AG04450 (cell line): ENCODE results near the gene PHAF1. TPM values are rescaled to one million over a fixed set of nuclear protein-coding genes. Genes with fewer than 3 reads are reported as not detected.

Source experiments
- CTCF ChIA-PET: fragments of 300-600, 350-600 bp; formaldehyde crosslinking; extraction: SDS; loops from one replicate; lab custom pipeline; 2022; ENCODE audit warnings: antibody characterized with exemption, inconsistent platforms; lab: Charles Lee
- POLR2A ChIA-PET: fragments of 350-600 bp; formaldehyde crosslinking; extraction: SDS; loops from one replicate; lab custom pipeline; 2021; ENCODE audit warnings: antibody characterized with exemption, inconsistent platforms; lab: Yijun Ruan, JAX
- DNase-seq: peaks from one replicate; pipeline ENCODE4 v3.0.0-alpha.2; 2011; ENCODE audit warnings: low read depth, low spot score
- H3K27ac ChIP-seq: one replicate; pipeline ENCODE4 v1.5.1; 2012; ENCODE audit warnings: low read depth, low read length, control low read depth
- H3K27me3 ChIP-seq: one replicate; pipeline ENCODE4 v1.6.0; 2012; ENCODE audit warnings: low read length; ENCODE audit not compliant: control insufficient read depth, insufficient read depth
- H3K4me3 ChIP-seq: 2 replicates; pipeline ENCODE4 v1.5.1; 2011; ENCODE audit warnings: mild to moderate bottlenecking, low read depth, low read length, control low read depth
- H3K9me3 ChIP-seq: 2 replicates; pipeline ENCODE4 v1.5.1; 2012; ENCODE audit warnings: low read length; ENCODE audit not compliant: control insufficient read depth, insufficient read depth
- CTCF ChIP-seq: IDR thresholded peaks from 2 replicates; pipeline ENCODE4 v1.5.1; 2011; ENCODE audit warnings: low read depth, low read length, control low read depth, inconsistent platforms
- polyA plus RNA-seq: library from polyadenylated mRNA; depleted of rRNA; stranded (reverse); fragments of >200 nt; gene quantifications from 2 replicates; pipeline ENCODE4 v1.2.3, GENCODE V29; 2011

PHAF1 gene
- polyA plus RNA-seq, 1 experiment, result 26.1 TPM

DNA sequence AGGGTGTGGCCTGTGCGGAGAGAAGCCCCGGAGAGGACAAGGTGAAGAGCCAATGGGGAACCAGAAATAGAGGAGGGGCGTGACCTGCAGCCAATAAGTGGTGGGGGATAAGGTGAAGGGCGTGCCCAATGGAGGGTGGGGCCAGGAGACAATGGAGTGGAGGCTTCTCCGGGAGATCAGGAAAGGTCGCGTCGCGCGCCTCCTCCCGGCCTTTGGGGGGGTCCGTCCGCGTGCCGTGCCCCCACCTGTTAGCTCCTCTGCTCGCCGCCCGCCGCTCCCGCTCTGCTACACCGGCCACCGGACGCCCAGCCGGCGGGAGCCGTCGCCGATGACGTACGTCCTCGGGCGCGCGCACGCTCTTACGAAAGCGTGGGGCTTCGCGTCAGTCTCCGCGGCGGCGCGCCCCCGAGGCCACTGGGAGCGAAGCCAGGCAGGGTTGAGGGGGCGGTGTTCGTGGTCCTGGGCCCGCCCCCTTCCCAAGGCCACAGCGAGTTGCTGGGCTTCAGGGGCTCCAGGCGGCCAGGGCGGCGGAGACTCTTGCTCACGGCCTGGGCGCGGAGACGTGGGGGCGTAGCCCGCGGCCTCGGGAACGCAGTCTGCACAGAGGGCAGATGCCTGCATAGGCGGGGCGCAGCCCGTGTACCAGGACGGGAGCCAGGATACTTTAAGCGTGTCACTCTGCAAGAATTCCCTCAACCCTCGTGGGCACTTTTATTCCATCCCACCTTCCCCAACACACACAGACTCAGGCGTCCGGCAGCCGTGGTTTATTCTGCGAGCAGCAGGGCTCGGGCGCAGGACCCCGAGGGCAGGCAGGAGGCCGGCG lies 74.1 kb downstream of the PHAF1 start, which contains the start of gene MATCAP1:
Gene MATCAP1 (minus strand): TSS at position 337 of the 826 bp plus-strand sequence. CDS start 3,353 bp downstream, outside the sequence.
- POLR2A ChIA-PET, result interaction anchor here (0.6 kb wide), 1 partner anchor 82 kb away, joined by 6 read pairs; no protein-coding TSS in a partner anchor
- peak within 1 kb of the TSS; percentile 88 for H3K27ac ChIP-seq
- CTCF ChIA-PET, result interaction anchor here (0.5 to 2.1 kb wide), 9 partner anchors 11 to 236 kb away, joined by 3 to 16 read pairs (median 4); no protein-coding TSS in a partner anchor
- peak; percentile 90 for DNase-seq
- TF ChIP-seq CTCF, result no peak
- no peaks in the 10 kb centered on the region; the same call in 1 of the 2 replicates for H3K9me3 ChIP-seq
- H3K27me3 ChIP-seq, result no peaks in the 10 kb centered on the region
- peak within 1 kb of the TSS; percentile 71 for H3K4me3 ChIP-seq

DNA sequence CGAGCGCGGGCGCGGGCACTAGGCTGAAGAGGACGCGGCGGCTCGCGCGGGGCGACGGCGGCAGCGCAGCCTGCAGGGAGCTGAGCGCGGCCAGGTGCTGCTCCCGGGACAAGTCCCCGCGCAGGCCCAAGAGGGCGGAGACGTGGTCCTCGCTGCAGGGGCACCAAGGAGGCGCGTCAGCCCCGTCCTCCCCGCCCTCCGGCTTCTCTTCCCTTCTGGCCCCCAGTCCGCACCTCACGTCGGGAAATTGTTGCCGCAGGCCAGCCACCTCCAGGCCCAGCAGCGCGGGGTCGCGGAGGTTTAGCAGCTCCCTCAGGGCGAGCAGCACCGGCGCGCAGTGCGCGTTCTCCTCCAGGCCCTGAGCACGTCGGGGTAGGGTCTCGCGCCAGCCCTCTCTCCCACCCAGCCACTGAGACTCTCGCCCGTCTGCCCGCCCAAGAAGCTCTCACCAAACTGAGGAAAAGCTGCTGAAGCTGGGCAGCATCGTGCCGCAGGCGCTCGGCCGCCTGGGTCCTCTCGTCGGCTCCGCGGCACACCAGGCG lies 74.8 kb downstream of the PHAF1 start:
- Histone ChIP-seq H3K9me3 (no peaks in the 10 kb centered on the region; the same call in 1 of the 2 replicates), H3K4me3 (peak overlapping the region; percentile 71), H3K27me3 (no peaks in the 10 kb centered on the region), H3K27ac (no peak overlapping the region)
- ChIA-PET POLR2A (interaction anchor here (0.9 to 1.2 kb wide), 5 partner anchors 14 to 65 kb away, joined by 3 to 5 read pairs (median 3); partner anchors contain the start of genes B3GNT9, NOL3, SLC9A5 and TMEM208), CTCF (interaction anchor here (0.6 to 1.9 kb wide), 17 partner anchors 9 to 938 kb away, joined by 3 to 18 read pairs (median 5); no protein-coding TSS in a partner anchor)
- TF ChIP-seq CTCF, result no peak
- DNase-seq, result no peak

DNA sequence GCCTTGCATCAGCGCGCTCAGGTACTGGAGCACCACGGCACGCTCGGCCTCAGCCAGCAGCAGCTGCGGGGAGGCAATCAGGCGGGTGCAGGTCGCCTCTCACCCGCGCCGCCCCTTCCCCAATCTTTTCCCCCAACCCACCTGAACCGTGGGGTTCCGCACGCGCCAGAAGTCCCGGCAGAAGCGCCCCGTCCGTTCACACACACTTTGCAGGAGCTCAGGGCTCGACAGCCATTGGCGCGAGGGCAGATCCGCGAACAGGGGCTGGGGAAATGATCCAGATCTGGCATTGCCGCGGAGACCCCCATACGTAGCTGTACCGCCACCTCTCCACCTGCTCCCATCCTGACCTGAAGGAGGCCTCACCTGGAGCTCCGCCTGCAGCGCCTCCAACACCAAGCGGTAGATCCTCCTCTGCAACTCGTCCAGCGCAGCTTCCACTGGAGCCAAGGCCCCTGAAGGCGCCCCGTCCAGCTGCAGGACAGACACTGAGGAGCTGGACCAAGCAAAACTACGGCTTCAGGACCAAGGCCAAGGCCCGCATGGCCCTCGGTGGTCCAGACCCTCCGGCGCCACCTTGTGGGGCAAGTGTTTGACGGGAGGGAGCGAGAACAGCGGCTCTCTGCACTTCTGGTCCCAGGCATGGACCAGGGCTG lies 75.4 kb downstream of the PHAF1 start:
- ChIA-PET POLR2A (interaction anchor here (0.5 to 1.2 kb wide), 9 partner anchors 12 to 79 kb away, joined by 3 to 5 read pairs (median 3); partner anchors contain the start of genes B3GNT9, NOL3, SLC9A5 and TMEM208), CTCF (interaction anchor here (0.6 to 1.9 kb wide), 21 partner anchors 9 to 938 kb away, joined by 3 to 18 read pairs (median 4); no protein-coding TSS in a partner anchor)
- Histone ChIP-seq H3K9me3 (no peaks in the 10 kb centered on the region; the same call in 1 of the 2 replicates), H3K4me3 (no peak overlapping the region), H3K27me3 (no peaks in the 10 kb centered on the region), H3K27ac (no peak overlapping the region)
- peak; percentile 88 for TF ChIP-seq CTCF
- peak; percentile 79 for DNase-seq

DNA sequence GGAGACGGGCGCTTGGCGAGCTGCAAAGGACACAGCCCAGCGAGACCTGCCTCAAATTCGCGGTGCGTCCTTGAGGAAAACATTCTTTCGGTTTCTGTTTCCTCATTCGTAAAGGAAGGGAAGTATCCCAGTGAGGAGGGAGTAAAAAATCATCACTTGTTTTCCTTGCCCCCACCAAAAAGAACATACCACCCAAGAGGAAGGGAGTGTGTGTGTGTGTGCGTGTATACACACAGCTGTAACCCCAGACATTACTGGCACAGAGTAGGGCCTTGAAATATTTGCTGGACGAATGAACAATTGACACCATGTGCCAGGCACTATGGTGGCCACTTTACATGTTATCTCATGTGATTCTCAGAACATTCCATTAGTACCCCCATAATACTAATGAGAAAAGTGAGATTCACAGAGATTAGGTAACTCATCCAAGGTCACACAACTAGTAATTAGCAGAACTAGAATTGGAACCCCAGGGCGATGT lies 76.0 kb downstream of the PHAF1 start:
- POLR2A ChIA-PET, result interaction anchor here (0.5 to 1.2 kb wide), 8 partner anchors 13 to 78 kb away, joined by 3 to 5 read pairs (median 3); partner anchors contain the start of genes B3GNT9, NOL3 and SLC9A5
- 0 out of 2 replicates have a peak overlapping the region, but pooled peaks have one; percentile 18 for H3K4me3 ChIP-seq
- DNase-seq, result no peak

More for the DNA sequence above, 76.0 kb downstream of the PHAF1 start:
- CTCF ChIA-PET, result interaction anchor here (0.7 to 1.9 kb wide), 14 partner anchors 10 to 232 kb away, joined by 3 to 18 read pairs (median 6); no protein-coding TSS in a partner anchor
- Histone ChIP-seq H3K9me3 (no peaks in the 10 kb centered on the region; the same call in 1 of the 2 replicates), H3K27ac (no peak overlapping the region), H3K27me3 (no peaks in the 10 kb centered on the region)
- no peak for TF ChIP-seq CTCF
